ENCODE data around the gene SSTR3.

- TF ChIP-seq CTCF (conservative IDR thresholded peaks at IDR 0.05; ENCODE audit: low read length) (no peak), EZH2phosphoT487 (IDR thresholded peaks at IDR 0.05; ENCODE audit: borderline replicate concordance, low read depth, low read length) (no peak)
Observed at GRCh38 chr22:37209140-37209845, 3.0 kb downstream of the SSTR3 start.

All from OCI-LY7 (cell line).